Activated CD8-positive, alpha-beta T cell treated with anti-CD3 and anti-CD28 coated beads for 36 hours (primary cell): ENCODE results near the gene APOA1. TPM values are rescaled to one million over a fixed set of nuclear protein-coding genes. Genes with fewer than 3 reads are reported as not detected.
"Not testable (repeated sequence)": the region's sequence is repeated elsewhere in the genome, so short reads cannot be mapped to it uniquely, and the experiment has no call there.

Experiments
- ATAC-seq: fragments of 200-7000 bp; cut with Tn5 transposase; one replicate; pipeline ENCODE4 v1.10.0; 2021; ENCODE audit warnings: mild to moderate bottlenecking, moderate library complexity
- CTCF ChIA-PET: fragments of 350-600 bp; sonication (Branson Sonifier 250); formaldehyde crosslinking; loops from one replicate; lab custom pipeline; 2021; ENCODE audit warnings: antibody characterized with exemption; lab: Charles Lee
- POLR2A ChIA-PET: fragments of 350-600 bp; sonication (Branson Sonifier 250); formaldehyde crosslinking; loops from one replicate; lab custom pipeline; 2021; ENCODE audit warnings: antibody characterized with exemption; lab: Charles Lee
- DNase-seq: peaks from one replicate; pipeline ENCODE4 v3.0.0-alpha.2; 2020
- H3K27ac Mint-ChIP-seq: one replicate; pipeline ENCODE4 v1.8.0; 2021; ENCODE audit warnings: mild to moderate bottlenecking, mixed read lengths
- H3K27me3 Mint-ChIP-seq: one replicate; pipeline ENCODE4 v1.8.0; 2021; ENCODE audit warnings: mixed read lengths
- H3K36me3 Mint-ChIP-seq: one replicate; pipeline ENCODE4 v1.8.0; 2021; ENCODE audit warnings: low read depth, mixed read lengths
- H3K4me1 Mint-ChIP-seq: one replicate; pipeline ENCODE4 v1.8.0; 2021; ENCODE audit warnings: low read depth, mixed read lengths
- H3K4me3 Mint-ChIP-seq: one replicate; pipeline ENCODE4 v1.8.0; 2021; ENCODE audit warnings: mild to moderate bottlenecking, moderate library complexity, mixed read lengths
- H3K9me3 Mint-ChIP-seq: one replicate; pipeline ENCODE4 v1.8.0; 2021; ENCODE audit warnings: mixed read lengths
- CTCF ChIP-seq: fragments of 200-600 bp; IDR thresholded peaks from one replicate; pipeline ENCODE4 v1.8.0; 2022; ENCODE audit warnings: antibody characterized with exemption, mild to moderate bottlenecking
- intact Hi-C: fragments of 100-400 bp; cut with micrococcal nuclease; formaldehyde crosslinking; loops from one replicate; pipeline ENCODE4 v1.10.0; 2022
- total RNA-seq, 2 experiments: library from RNA; stranded (reverse); gene quantifications; one replicate each; pipeline ENCODE4 v1.2.3, GENCODE V29; 2021

APOA1 gene
- total RNA-seq, 2 experiments from 2014 or later: not detected

- CTCF ChIA-PET: interaction anchor here (0.6 to 4.3 kb wide), 55 partner anchors 9 to 1724 kb away, joined by 3 to 167 read pairs (median 5); partner anchors contain the start of genes APOA4, APOA5, BUD13 and ZPR1
- Mint-ChIP-seq H3K9me3 (no peaks in the 10 kb centered on the region), H3K36me3 (no peaks in the 10 kb centered on the region), H3K27me3 (no peaks in the 10 kb centered on the region), H3K27ac (peak overlapping the region; percentile 34), H3K4me3 (peak overlapping the region; percentile 72), H3K4me1 (peaks cover 4% of the 10 kb centered on the region)
- DNase-seq: peak; percentile 89
- peak; percentile 65 for TF ChIP-seq CTCF
- POLR2A ChIA-PET: interaction anchor here (0.7 to 2.1 kb wide), 15 partner anchors 10 to 337 kb away, joined by 3 to 17 read pairs (median 3); partner anchors contain the start of genes BUD13 and ZPR1
- ATAC-seq: peak; percentile 97
- intact Hi-C loops: loop anchor here (5.0 kb wide), 1 partner anchor 44 kb away; the partner anchor contains the start of gene APOA5
Measured at GRCh38 chr11:116835791-116836631, 1.4 kb downstream of the APOA1 start.

DNA sequence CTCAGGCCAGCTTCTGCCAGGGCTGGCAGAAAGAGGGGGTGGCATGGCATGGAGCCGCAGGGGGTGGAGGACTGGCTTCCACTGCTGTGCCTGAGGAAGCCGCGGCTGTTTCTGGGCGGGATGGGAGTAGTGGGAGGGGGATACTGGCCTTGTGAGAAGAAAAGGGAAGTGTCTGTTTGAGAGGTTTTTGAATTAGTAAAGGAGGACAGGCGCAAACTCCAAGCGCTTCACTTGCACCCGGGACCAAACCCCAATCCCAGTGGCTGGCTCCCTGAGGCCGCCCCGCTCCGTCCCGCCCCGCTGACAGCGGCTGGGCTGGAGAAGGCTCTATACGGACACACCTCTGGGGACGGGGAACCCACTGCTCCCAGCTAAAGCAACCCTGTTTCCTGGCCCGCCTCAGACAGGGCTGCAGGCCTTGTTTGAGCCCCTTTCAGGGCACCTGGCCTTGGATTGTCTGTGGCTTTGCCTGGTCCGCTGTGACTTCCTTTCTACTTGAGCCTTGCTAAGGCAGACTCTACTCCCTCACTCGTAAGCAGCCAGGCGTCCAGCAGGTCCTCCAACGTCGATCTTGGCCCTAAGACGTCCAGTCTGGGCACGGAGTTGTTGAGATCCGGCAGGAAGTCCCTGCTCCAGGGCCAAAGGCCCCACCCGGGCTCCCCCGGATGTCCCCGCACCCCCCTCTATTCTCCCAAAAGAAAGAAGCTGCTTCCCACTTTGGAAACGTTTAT is 2.2 kb downstream of the APOA1 start:
- ChIA-PET CTCF (interaction anchor here (0.6 to 4.3 kb wide), 54 partner anchors 8 to 1724 kb away, joined by 3 to 167 read pairs (median 5); partner anchors contain the start of genes APOA4, APOA5, BUD13 and ZPR1), POLR2A (interaction anchor here (0.7 to 2.1 kb wide), 12 partner anchors 10 to 338 kb away, joined by 3 to 17 read pairs (median 3); partner anchors contain the start of genes BUD13 and ZPR1)
- Mint-ChIP-seq H3K36me3 (no peaks in the 10 kb centered on the region), H3K27ac (no peak overlapping the region), H3K4me3 (peak overlapping the region; percentile 72), H3K9me3 (no peaks in the 10 kb centered on the region), H3K27me3 (no peaks in the 10 kb centered on the region), H3K4me1 (peaks cover 4% of the 10 kb centered on the region)
- DNase-seq (peak; percentile 7), ATAC-seq (no peak)
- intact Hi-C loops: loop anchor here (5.0 kb wide), 1 partner anchor 43 kb away; the partner anchor contains the start of gene APOA5
- TF ChIP-seq CTCF: no peak

GRCh38 chr11:116834535-116835041 is 2.8 kb downstream of the APOA1 start:
- ChIA-PET POLR2A (interaction anchor here (1.8 kb wide), 1 partner anchor 63 kb away, joined by 7 read pairs; no protein-coding TSS in a partner anchor), CTCF (interaction anchor here (1.8 to 4.3 kb wide), 5 partner anchors 18 to 392 kb away, joined by 5 to 167 read pairs (median 14); partner anchors contain the start of genes APOA5 and ZPR1)
- intact Hi-C loops: loop anchor here (5.0 kb wide), 1 partner anchor 42 kb away; the partner anchor contains the start of gene APOA5
- H3K36me3 Mint-ChIP-seq, H3K4me1 Mint-ChIP-seq, H3K9me3 Mint-ChIP-seq, ATAC-seq, DNase-seq, H3K27ac Mint-ChIP-seq, H3K27me3 Mint-ChIP-seq: not testable (repeated sequence)
- H3K4me3 Mint-ChIP-seq: peak overlapping the region; percentile 72

DNA sequence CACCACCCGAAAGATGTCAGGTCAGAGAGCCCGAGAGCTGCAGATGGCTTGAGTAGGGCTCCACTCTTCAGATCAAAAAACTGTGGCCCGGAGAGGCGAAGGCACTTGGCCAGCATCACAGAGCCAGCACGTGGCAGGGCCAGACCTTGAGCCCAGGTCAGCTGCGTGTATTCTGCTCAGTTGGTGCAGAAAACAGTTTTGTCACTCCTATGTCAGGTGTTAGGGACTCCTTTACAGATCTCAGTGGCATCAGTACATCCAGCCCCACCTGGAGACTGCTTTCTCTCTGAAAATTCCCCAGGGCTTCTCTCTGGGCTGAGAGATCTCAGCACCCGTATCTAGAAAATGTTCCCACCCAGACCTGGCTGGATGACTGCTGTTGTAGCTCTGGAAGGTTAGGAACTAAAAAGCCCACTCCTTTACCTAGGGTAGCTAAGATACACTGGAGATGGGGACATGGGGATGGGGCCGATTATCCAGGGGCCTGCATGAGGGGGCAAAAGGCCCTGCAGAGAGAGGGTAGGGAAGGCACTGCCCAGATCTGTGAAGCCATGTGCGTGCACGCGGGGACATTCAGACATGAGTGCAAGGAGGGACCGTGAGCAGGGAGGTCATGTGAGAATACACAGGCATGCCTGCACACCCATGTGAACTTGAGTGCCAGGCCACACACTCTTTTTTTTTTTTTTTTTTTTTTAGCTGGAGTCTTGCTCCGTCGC is 3.4 kb downstream of the APOA1 start:
- DNase-seq: no peak
- no peaks in the 10 kb centered on the region for H3K9me3 Mint-ChIP-seq
- H3K4me1 Mint-ChIP-seq: peaks cover 4% of the 10 kb centered on the region
- ChIA-PET POLR2A (no interaction called here), CTCF (interaction anchor here (1.4 to 4.3 kb wide), 4 partner anchors 21 to 393 kb away, joined by 5 to 167 read pairs (median 10); partner anchors contain the start of genes APOA5 and ZPR1)
- no peaks in the 10 kb centered on the region for H3K27me3 Mint-ChIP-seq
- TF ChIP-seq CTCF: no peak
- H3K4me3 Mint-ChIP-seq: no peak overlapping the region
- intact Hi-C loops: no loop called here
- H3K36me3 Mint-ChIP-seq: no peaks in the 10 kb centered on the region
- no peak overlapping the region for H3K27ac Mint-ChIP-seq
- no peak for ATAC-seq
